ENCODE measurements around the gene ULK2. TPM values are rescaled to one million over a fixed set of nuclear protein-coding genes. Genes with fewer than 3 reads are reported as not detected.

ULK2 gene
- total and polyA plus RNA-seq, 11 donors, result 4.6 to 25.6 (median 17.7) TPM

DNA sequence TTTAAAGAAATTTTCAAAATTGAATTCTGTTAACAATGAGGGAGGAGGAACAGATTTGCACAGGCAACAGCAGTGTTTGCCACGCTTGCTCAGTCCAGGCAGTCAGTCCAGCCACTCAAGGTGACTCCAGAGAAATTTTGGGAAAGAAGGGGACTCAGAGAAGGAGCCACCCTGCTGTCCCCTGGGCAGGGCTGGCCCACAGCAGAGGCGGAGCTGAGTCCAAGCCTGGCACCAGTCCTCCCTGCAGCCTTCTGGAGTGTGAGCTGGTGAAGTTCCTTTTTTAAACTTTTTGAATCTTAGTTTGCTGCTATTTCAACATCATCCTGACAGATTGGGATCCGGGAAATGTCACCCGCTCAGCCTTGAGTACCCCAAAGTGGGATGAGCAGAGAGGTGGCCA lies 136.9 kb downstream of the ULK2 start:
- H3K36me3 ChIP-seq, result no peaks in the 10 kb centered on the region
- intact Hi-C loops (cut with DNase I), result no loop called here
- 65 to 83% (median 80%) methylated on average over 4 of the region's 4 CpGs for WGBS, 4 donors
- no peaks in the 10 kb centered on the region for H3K27me3 ChIP-seq
- no peaks in the 10 kb centered on the region for H3K9me3 ChIP-seq
- ATAC-seq (peak in 1 of 4 donors; percentile 17), DNase-seq (peak in 1 of 5 donors; percentile 31)
- no peak for TF ChIP-seq CTCF (IDR thresholded peaks at IDR 0.05)
- peaks cover 0 to 31% (median 25%) of the 10 kb centered on the region in 12 donors for H3K4me1 ChIP-seq
- H3K4me3 ChIP-seq, result no peak overlapping the region
- peak overlapping the region in 1 of 12 donors; percentile 52 for H3K27ac ChIP-seq

- Histone ChIP-seq H3K9me3 (no peaks in the 10 kb centered on the region), H3K36me3 (no peaks in the 10 kb centered on the region), H3K4me3 (no peak overlapping the region), H3K27me3 (no peaks in the 10 kb centered on the region), H3K27ac (peak overlapping the region in 1 of 12 donors; percentile 11), H3K4me1 (peaks cover 0 to 39% (median 25%) of the 10 kb centered on the region in 12 donors)
- WGBS, 4 donors, result 86 to 95% (median 91%) methylated on average over 5 to 6 of the region's 6 CpGs
- DNase-seq, result peak in 1 of 5 donors; percentile 22
- TF ChIP-seq POLR2A (IDR thresholded peaks at IDR 0.05) (no peak), CTCF (IDR thresholded peaks at IDR 0.05) (no peak)
- intact Hi-C loops (cut with DNase I), result loop anchor here in 1 of 10 donors (10.0 kb wide), 1 partner anchor 65 kb away; no protein-coding TSS in a partner anchor
- ATAC-seq, result no peak
Measured at GRCh38 chr17:19729900-19730299, 137.8 kb downstream of the ULK2 start.

DNA sequence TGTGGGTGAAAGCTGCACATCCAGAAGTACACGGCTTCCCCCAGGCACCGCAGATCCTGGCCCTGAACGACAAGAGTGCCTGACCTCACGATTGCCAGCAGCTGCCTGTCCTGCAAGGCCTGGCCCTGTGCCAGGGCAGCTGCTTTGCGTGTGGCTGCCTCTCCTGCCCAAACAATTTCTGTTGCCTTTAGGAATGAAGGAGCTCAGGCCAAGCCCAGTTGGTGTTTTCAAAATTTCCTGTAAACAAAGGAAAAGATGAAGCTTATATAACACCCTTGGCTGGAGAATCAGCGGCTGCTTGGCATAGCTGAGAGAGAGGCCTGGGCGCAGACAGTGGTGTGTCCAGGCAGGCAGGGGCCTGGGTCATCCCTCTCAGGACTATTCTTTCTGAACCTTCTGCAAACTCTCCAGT lies 139.6 kb downstream of the ULK2 start:
- H3K4me1 ChIP-seq, result peaks cover 0 to 51% (median 25%) of the 10 kb centered on the region in 12 donors
- intact Hi-C loops (cut with DNase I), result loop anchor here in 1 of 10 donors (10.0 kb wide), 1 partner anchor 63 kb away; no protein-coding TSS in a partner anchor

More for the DNA sequence above, 139.6 kb downstream of the ULK2 start:
- Histone ChIP-seq H3K9me3 (no peaks in the 10 kb centered on the region), H3K27ac (peak overlapping the region; percentile 83 to 95 (median 91)), H3K4me3 (no peak overlapping the region), H3K36me3 (no peaks in the 10 kb centered on the region), H3K27me3 (no peaks in the 10 kb centered on the region)
- WGBS, 4 donors, result 8 to 15% (median 11%) methylated on average over 5 to 7 of the region's 7 CpGs
- TF ChIP-seq POLR2A (IDR thresholded peaks at IDR 0.05) (no peak), CTCF (IDR thresholded peaks at IDR 0.05) (no peak)
- ATAC-seq, result peak; percentile 77 to 85 (median 80)
- DNase-seq, result peak; percentile 79 to 95 (median 88)

Data from heart left ventricle (tissue), 16 donors.